GM19468 (cell line): Measurements from ENCODE around the gene ASMTL.
A peak's percentile ranks its signal among the peaks of the same experiment; 100 is the strongest.
"Not testable (repeated sequence)": the region's sequence is repeated elsewhere in the genome, so short reads cannot be mapped to it uniquely, and the experiment has no call there.

Source experiments
- ATAC-seq: cut with Tn5 transposase; IDR thresholded peaks from one replicate; pipeline ENCODE4 v1.9.1; 2021; ENCODE audit warnings: mild to moderate bottlenecking, moderate library complexity, moderate number of reproducible peaks; ENCODE audit not compliant: unreplicated experiment; ENCODE audit errors: extremely low read depth

The ASMTL gene

GRCh38 chrX:1482530-1482928 lies 29.8 kb upstream of the ASMTL start:
- ATAC-seq, result not testable (repeated sequence)

- peak; percentile 14 for ATAC-seq
Measured at GRCh38 chrX:1481636-1482529, 29.2 kb upstream of the ASMTL start.

GRCh38 chrX:1480082-1480785 lies 27.5 kb upstream of the ASMTL start:
- ATAC-seq, result no peak

GRCh38 chrX:1477801-1478458 lies 25.2 kb upstream of the ASMTL start:
- ATAC-seq, result no peak

GRCh38 chrX:1477229-1477628 lies 24.5 kb upstream of the ASMTL start:
- no peak for ATAC-seq

- ATAC-seq, result no peak
Measured at GRCh38 chrX:1476682-1477081, 24.0 kb upstream of the ASMTL start.

- ATAC-seq, result no peak
Measured at GRCh38 chrX:1475881-1476280, 23.2 kb upstream of the ASMTL start.

GRCh38 chrX:1475481-1475880 lies 22.8 kb upstream of the ASMTL start:
- no peak for ATAC-seq

- ATAC-seq, result not testable (repeated sequence)
Measured at GRCh38 chrX:1474593-1474992, 21.9 kb upstream of the ASMTL start.

- no peak for ATAC-seq
Measured at GRCh38 chrX:1472975-1473374, 20.3 kb upstream of the ASMTL start.

GRCh38 chrX:1468250-1468772 lies 15.6 kb upstream of the ASMTL start:
- ATAC-seq, result peak; percentile 48

GRCh38 chrX:1466971-1467561 lies 14.4 kb upstream of the ASMTL start:
- peak; percentile 49 for ATAC-seq

GRCh38 chrX:1466232-1466661 lies 13.5 kb upstream of the ASMTL start:
- ATAC-seq, result no peak

- no peak for ATAC-seq
Measured at GRCh38 chrX:1465286-1466231, 12.8 kb upstream of the ASMTL start.

GRCh38 chrX:1464971-1465285 lies 12.2 kb upstream of the ASMTL start:
- no peak for ATAC-seq

GRCh38 chrX:1464041-1464970 lies 11.6 kb upstream of the ASMTL start:
- no peak for ATAC-seq

GRCh38 chrX:1463581-1463980 lies 10.9 kb upstream of the ASMTL start:
- no peak for ATAC-seq

- no peak for ATAC-seq
Measured at GRCh38 chrX:1462596-1463251, 10.0 kb upstream of the ASMTL start.
